HepG2 (cell line): ENCODE measurements around the gene MTMR6. TPM values are rescaled to one million over a fixed set of nuclear protein-coding genes. Genes with fewer than 3 reads are reported as not detected.

Source experiments
- ATAC-seq: fragments of 200-7000 bp; cut with Tn5 transposase; 3 replicates; pipeline ENCODE4 v1.9.1; 2020; ENCODE audit warnings: mild to moderate bottlenecking, moderate library complexity
- BruUV-seq: library from RNA; stranded (reverse); fragments of 400-500 nt; replicated peaks from 2 replicates; lab custom pipeline; 2021; lab: Mats Ljungman, UMichigan
- CTCF ChIA-PET: fragments of 300-600 bp; formaldehyde crosslinking; extraction: SDS; loops from one replicate; lab custom pipeline; 2021; ENCODE audit warnings: low total read pairs, inconsistent platforms, low intra/inter-chr PET ratio; lab: Yijun Ruan, JAX
- POLR2A ChIA-PET: fragments of 350-600 bp; sonication (Branson Sonifier 250); formaldehyde crosslinking; loops from one replicate; lab custom pipeline; 2020; ENCODE audit warnings: antibody characterized with exemption, inconsistent platforms; lab: Yijun Ruan, JAX
- DNase-seq: peaks from one replicate; pipeline ENCODE4 v3.0.0-alpha.2; 2015; ENCODE audit warnings: low spot score
- FAIRE-seq: peaks from 3 replicates; lab custom pipeline; 2011; peaks lifted over from hg19 to GRCh38; lab: Jason Lieb, UNC
- H2AFZ ChIP-seq: one replicate; pipeline ENCODE4 v1.6.1; 2011; ENCODE audit warnings: low read length, inconsistent platforms
- H3K27ac ChIP-seq: fragments of 300-600 bp; 3 replicates; pipeline ENCODE4 v1.8.0; 2011; ENCODE audit warnings: mixed run types, mild to moderate bottlenecking, mixed read lengths, low read length, inconsistent platforms; ENCODE audit not compliant: insufficient read depth; ENCODE audit errors: extremely low read length
- H3K27me3 ChIP-seq, 2 experiments: fragments of 200-600 bp in 1 of 2; 2 replicates in 1 of 2; 3 replicates in 1 of 2; pipeline versions ENCODE4 v1.6.0 to v1.8.0; 2011; ENCODE audit warnings: low read length in 2 of 2, mild to moderate bottlenecking in 2 of 2, moderate library complexity in 2 of 2, inconsistent platforms in 1 of 2; ENCODE audit not compliant: insufficient read depth in 2 of 2, control insufficient read depth in 1 of 2
- H3K36me3 ChIP-seq, 2 experiments: fragments of 200-600 bp in 1 of 2; replicated peaks in 1 of 2; 2 replicates in 1 of 2; 3 replicates in 1 of 2; pipeline versions ENCODE4 v1.5.1 to v1.8.0; 2011; ENCODE audit warnings: low read length in 2 of 2, inconsistent platforms in 1 of 2; ENCODE audit not compliant: insufficient read depth in 2 of 2, control insufficient read depth in 1 of 2
- H3K4me1 ChIP-seq: 2 replicates; pipeline ENCODE4 v1.5.1; 2012; ENCODE audit warnings: low read length, inconsistent platforms; ENCODE audit not compliant: insufficient read depth
- H3K4me2 ChIP-seq: 2 replicates; pipeline ENCODE4 v1.6.0; 2011; ENCODE audit warnings: low read depth, low read length, inconsistent platforms
- H3K4me3 ChIP-seq, 3 experiments: fragments of 200-600 bp in 1 of 3; sonication (generic), shearing (Covaris generic) in 1 of 3; replicated peaks in 1 of 3; 2 replicates each; pipeline ENCODE4 v1.5.1; 2011 to 2016; ENCODE audit warnings: low read length in 3 of 3, inconsistent platforms in 2 of 3, low read depth in 2 of 3, mild to moderate bottlenecking in 2 of 3, control low read depth in 1 of 3, mixed read lengths in 1 of 3; ENCODE audit not compliant: insufficient read depth in 1 of 3
- H3K79me2 ChIP-seq: one replicate; pipeline ENCODE4 v1.6.1; 2011; ENCODE audit warnings: low read length, inconsistent platforms; ENCODE audit not compliant: insufficient read depth
- H3K9ac ChIP-seq: 2 replicates; pipeline ENCODE4 v1.6.0; 2011; ENCODE audit warnings: mild to moderate bottlenecking, low read depth, low read length, inconsistent platforms; ENCODE audit not compliant: insufficient read depth
- H3K9me3 ChIP-seq: 2 replicates; pipeline ENCODE4 v1.5.1; 2012; ENCODE audit warnings: mild to moderate bottlenecking, low read length
- H4K20me1 ChIP-seq: 2 replicates; pipeline ENCODE4 v1.6.0; 2011; ENCODE audit warnings: inconsistent platforms, mild to moderate bottlenecking, low read length, moderate library complexity; ENCODE audit not compliant: insufficient read depth
- EEA1 ChIP-seq: sonication (generic); formaldehyde crosslinking; IDR thresholded peaks from 2 replicates; pipeline ENCODE4 v1.5.1; 2020; ENCODE audit warnings: mild to moderate bottlenecking, missing genetic modification reagents, borderline replicate concordance
- HES4 ChIP-seq: sonication (generic); formaldehyde crosslinking; IDR thresholded peaks from 2 replicates; pipeline ENCODE4 v1.9.0; 2021; ENCODE audit warnings: mild to moderate bottlenecking, missing genetic modification reagents, borderline replicate concordance
- HOXA3 ChIP-seq: sonication (generic); formaldehyde crosslinking; IDR thresholded peaks from 2 replicates; pipeline ENCODE4 v1.5.0; 2020; ENCODE audit warnings: missing genetic modification reagents
- ZFP36L2 ChIP-seq: sonication (generic); formaldehyde crosslinking; IDR thresholded peaks from 2 replicates; pipeline ENCODE4 v1.4.0; 2020; ENCODE audit warnings: missing genetic modification reagents
- ZMAT3 ChIP-seq: sonication (generic); formaldehyde crosslinking; conservative IDR thresholded peaks from 2 replicates; pipeline ENCODE4 v1.7.0; 2021; ENCODE audit warnings: missing genetic modification reagents
- ZNF142 ChIP-seq: sonication (generic); formaldehyde crosslinking; IDR thresholded peaks from 2 replicates; pipeline ENCODE4 v1.4.0; 2020; ENCODE audit warnings: missing genetic modification reagents
- ZNF329 ChIP-seq: sonication (generic); formaldehyde crosslinking; IDR thresholded peaks from 2 replicates; pipeline ENCODE4 v1.9.0; 2021; ENCODE audit warnings: low read depth, mild to moderate bottlenecking, missing genetic modification reagents
- ZNF577 ChIP-seq: sonication (generic); formaldehyde crosslinking; IDR thresholded peaks from 2 replicates; pipeline ENCODE4 v1.4.0; 2020; ENCODE audit warnings: mild to moderate bottlenecking, low read depth, missing genetic modification reagents, borderline replicate concordance
- ZNF737 ChIP-seq: sonication (generic); formaldehyde crosslinking; IDR thresholded peaks from 2 replicates; pipeline ENCODE4 v1.5.0; 2020; ENCODE audit warnings: missing genetic modification reagents, mild to moderate bottlenecking, borderline replicate concordance
- ZNF761 ChIP-seq: sonication (generic); formaldehyde crosslinking; conservative IDR thresholded peaks from 2 replicates; pipeline ENCODE4 v1.4.0; 2020; ENCODE audit warnings: mild to moderate bottlenecking, missing genetic modification reagents
- WGBS: methylation state at CpG from one replicate; pipeline ENCODE4 v1.1.6; 2017; ENCODE audit warnings: low lambda C conversion rate; 5-methylcytosine and 5-hydroxymethylcytosine counted together
- in situ Hi-C: cut with HindIII; loops from 2 replicates; pipeline ENCODE4 v1.10.0; 2017; ENCODE audit warnings: low pct_unique_long_range_greater_than_20kb; ENCODE audit not compliant: extremely low pct_ligation_motif_present
- intact Hi-C: fragments of 100-400 bp; cut with micrococcal nuclease; formaldehyde crosslinking; loops from one replicate; pipeline ENCODE4 v1.10.0; 2022; ENCODE audit not compliant: unreplicated experiment
- polyA plus RNA-seq, 8 experiments: library from polyadenylated mRNA; depleted of rRNA in 3 of 8; stranded (reverse) in 7 of 8; unstranded in 1 of 8; fragments of >200 nt; fragmentation: Illumina TruSeq in 4 of 8; extraction: Trizol in 4 of 8; gene quantifications; 2 replicates each; pipeline versions ENCODE4 v1.2.1 to v1.2.3, GENCODE V29; 2011 to 2016; ENCODE audit warnings: low read depth in 4 of 8, missing spikeins in 1 of 8, mixed read lengths in 1 of 8; ENCODE audit not compliant: insufficient read depth in 1 of 8
- total RNA-seq, 5 experiments: library from RNA; depleted of rRNA; stranded (reverse); fragments of >200 nt; fragmentation: Illumina TruSeq; extraction: Trizol; gene quantifications; 2 replicates each; pipeline ENCODE4 v1.2.3, GENCODE V29; 2016; ENCODE audit warnings: low read depth in 1 of 5

The MTMR6 gene
- total and polyA plus RNA-seq, 2 of the 13 experiments (the other 11 are each of a cell fraction or from before 2014, with no cell fraction given), result 3.4 to 7.8 TPM

- no peak for ATAC-seq
- ChIA-PET POLR2A (no interaction called here), CTCF (no interaction called here)
- no peak overlapping the region for H3K4me3 ChIP-seq
- in situ Hi-C loops, result no loop called here
- DNase-seq, result no peak
- H3K4me2 ChIP-seq, result no peak overlapping the region
- no peaks in the 10 kb centered on the region for H3K79me2 ChIP-seq
- H3K27me3 ChIP-seq, result peaks cover 4 to 22% of the 10 kb centered on the region in 2 experiments; a peak in 4 of 5 replicates
- H3K4me1 ChIP-seq, result no peaks in the 10 kb centered on the region
- FAIRE-seq, result no peak
- intact Hi-C loops, result no loop called here
- no TSS peak for BruUV-seq
- no peaks in the 10 kb centered on the region for H3K9me3 ChIP-seq
- no peak overlapping the region for H3K27ac ChIP-seq
- H2AFZ ChIP-seq, result no peak overlapping the region
- no peak overlapping the region for H3K9ac ChIP-seq
- WGBS, result 43% methylated on average over 4 of the region's 4 CpGs
- no peaks in the 10 kb centered on the region for H3K36me3 ChIP-seq
- TF ChIP-seq ZNF329 (CRISPR knock-in tag), result no peak
- TF ChIP-seq ZMAT3 (CRISPR knock-in tag), result no peak
- no peak for TF ChIP-seq EEA1 (CRISPR knock-in tag)
- no peak for TF ChIP-seq ZNF577 (CRISPR knock-in tag)
- no peaks in the 10 kb centered on the region for H4K20me1 ChIP-seq
These were observed 82.4 kb downstream of the MTMR6 start for GRCh38 chr13:25204863-25205262.

GRCh38 chr13:25203127-25203740 is 84.1 kb downstream of the MTMR6 start:
- in situ Hi-C loops, result no loop called here
- POLR2A ChIA-PET, result no interaction called here
- TF ChIP-seq HES4 (CRISPR knock-in tag) (no peak), HOXA3 (CRISPR knock-in tag) (no peak), ZNF142 (CRISPR knock-in tag) (no peak), ZNF761 (CRISPR knock-in tag) (no peak), ZFP36L2 (CRISPR knock-in tag) (no peak), ZNF737 (CRISPR knock-in tag) (no peak)

More at GRCh38 chr13:25203127-25203740, 84.1 kb downstream of the MTMR6 start:
- no peak overlapping the region for H3K27ac ChIP-seq
- FAIRE-seq (no peak), ATAC-seq (no peak), DNase-seq (no peak)
- intact Hi-C loops, result no loop called here
- no peaks in the 10 kb centered on the region for H4K20me1 ChIP-seq
- no peak overlapping the region for H3K4me3 ChIP-seq
- CTCF ChIA-PET, result no interaction called here
- 21% methylated on average over 11 of the region's 17 CpGs for WGBS
- peaks cover 4 to 34% of the 10 kb centered on the region in 2 experiments; a peak in 4 of 5 replicates for H3K27me3 ChIP-seq
- no peaks in the 10 kb centered on the region for H3K9me3 ChIP-seq
- no peaks in the 10 kb centered on the region for H3K4me1 ChIP-seq
- H3K4me2 ChIP-seq, result no peak overlapping the region
- BruUV-seq, result no TSS peak
- H3K9ac ChIP-seq, result no peak overlapping the region
- no peaks in the 10 kb centered on the region for H3K36me3 ChIP-seq
- no peaks in the 10 kb centered on the region for H3K79me2 ChIP-seq
- H2AFZ ChIP-seq, result no peak overlapping the region
